Astrocyte of the cerebellum (primary cell): ENCODE results near the gene FNTB.
A peak's percentile ranks its signal among the peaks of the same experiment; 100 is the strongest.

Experiments
- DNase-seq: peaks from one replicate; pipeline ENCODE4 v3.0.0-alpha.2; 2011; ENCODE audit warnings: low read depth
- H3K4me3 ChIP-seq: 2 replicates; pipeline ENCODE4 v1.5.1; 2011; ENCODE audit warnings: mild to moderate bottlenecking, low read depth, low read length, moderate library complexity
- CTCF ChIP-seq: IDR thresholded peaks from 2 replicates; pipeline ENCODE4 v1.5.1; 2012; ENCODE audit warnings: low read length, low read depth, moderate library complexity, mild to moderate bottlenecking; ENCODE audit errors: missing control alignments
- in situ Hi-C: cut with HindIII; loops from 2 replicates; pipeline ENCODE4 v1.10.0; 2017; ENCODE audit warnings: low sequenced_read_pairs

FNTB gene

GRCh38 chr14:64958743-64959142, 28.0 kb upstream of the FNTB start:
- in situ Hi-C loops, result no loop called here
- no peak for DNase-seq
- TF ChIP-seq CTCF, result no peak
- H3K4me3 ChIP-seq, result no peak overlapping the region

GRCh38 chr14:64960762-64961276, 25.9 kb upstream of the FNTB start:
- in situ Hi-C loops, result no loop called here
- TF ChIP-seq CTCF, result no peak
- H3K4me3 ChIP-seq, result no peak overlapping the region
- DNase-seq, result no peak

GRCh38 chr14:64963611-64964010, 23.1 kb upstream of the FNTB start:
- in situ Hi-C loops, result no loop called here
- no peak for TF ChIP-seq CTCF
- H3K4me3 ChIP-seq, result no peak overlapping the region
- no peak for DNase-seq

- in situ Hi-C loops, result no loop called here
- no peak for TF ChIP-seq CTCF
- H3K4me3 ChIP-seq, result no peak overlapping the region
- no peak for DNase-seq
Observed at GRCh38 chr14:64965356-64966000, 21.2 kb upstream of the FNTB start.

GRCh38 chr14:64966976-64967375, 19.7 kb upstream of the FNTB start:
- in situ Hi-C loops, result no loop called here
- DNase-seq, result no peak
- no peak for TF ChIP-seq CTCF

GRCh38 chr14:64968167-64968566, 18.5 kb upstream of the FNTB start:
- peak; percentile 31 for DNase-seq
- in situ Hi-C loops, result no loop called here
- no peak for TF ChIP-seq CTCF
- no peak overlapping the region for H3K4me3 ChIP-seq

More at GRCh38 chr14:64966976-64967375, 19.7 kb upstream of the FNTB start:
- no peak overlapping the region for H3K4me3 ChIP-seq
